GM12878 (cell line): Measurements from ENCODE around the gene CCSER1.

Experiments
- BCLAF1 ChIP-seq: fragments of 450-650 bp; IDR thresholded peaks from 2 replicates; pipeline ENCODE4 v1.6.1; 2017; ENCODE audit warnings: antibody characterized with exemption, mild to moderate bottlenecking, moderate library complexity
- CTCF ChIP-seq, 3 experiments: IDR thresholded peaks in 2 of 3; conservative IDR thresholded peaks in 1 of 3; 2 replicates each; pipeline ENCODE4 v1.5.1; 2011; ENCODE audit warnings: low read depth in 3 of 3, low read length in 3 of 3, mild to moderate bottlenecking in 3 of 3, control low read depth in 2 of 3, moderate library complexity in 2 of 3, inconsistent platforms in 1 of 3, mixed read lengths in 1 of 3; ENCODE audit not compliant: control insufficient read depth in 2 of 3, insufficient read depth in 1 of 3; ENCODE audit errors: extremely low read depth in 1 of 3
- EZH2 ChIP-seq: IDR thresholded peaks from 2 replicates; pipeline ENCODE4 v1.6.1; 2012; ENCODE audit warnings: low read depth, mild to moderate bottlenecking, control low read depth, inconsistent platforms, low read length, borderline replicate concordance; ENCODE audit not compliant: control insufficient read depth
- GABPA ChIP-seq: IDR thresholded peaks from 2 replicates; pipeline ENCODE4 v1.6.1; 2014; ENCODE audit warnings: antibody characterized with exemption, low read depth, mild to moderate bottlenecking, inconsistent platforms
- HDAC6 ChIP-seq: fragments of 200-600 bp; sonication (generic); IDR thresholded peaks from one replicate; pipeline ENCODE4 v1.8.0; 2017; ENCODE audit warnings: antibody characterized with exemption; ENCODE audit not compliant: unreplicated experiment
- SPI1 ChIP-seq: IDR thresholded peaks from 2 replicates; pipeline ENCODE4 v1.6.1; 2011; ENCODE audit warnings: low read depth, mild to moderate bottlenecking, low read length, moderate library complexity, borderline replicate concordance; ENCODE audit not compliant: insufficient read depth
- TF ChIP-seq, protein P1 (sequence below): IDR thresholded peaks from 2 replicates; pipeline ENCODE4 v1.6.1; 2011; ENCODE audit warnings: low read depth, mild to moderate bottlenecking, low read length, moderate library complexity, borderline replicate concordance; ENCODE audit errors: extremely low read depth

DNA sequence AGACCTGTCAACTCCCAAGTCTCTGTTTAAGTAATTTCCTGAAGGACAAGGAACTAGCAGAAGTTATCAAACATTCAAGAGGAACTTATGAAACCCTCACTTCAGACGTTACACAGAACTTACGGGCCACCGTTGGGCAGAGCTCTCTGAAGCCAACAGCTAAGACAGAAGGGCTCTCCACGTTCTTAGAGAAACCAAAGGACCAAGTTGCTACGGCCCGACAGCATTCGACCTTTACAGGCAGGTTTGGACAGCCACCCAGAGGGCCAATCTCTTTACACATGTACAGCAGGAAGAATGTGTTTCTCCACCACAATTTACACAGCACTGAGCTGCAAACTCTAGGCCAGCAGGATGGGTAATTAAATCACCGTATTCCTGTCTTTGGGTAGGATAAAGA, 1471.5 kb downstream of the CCSER1 start:
- TF ChIP-seq EZH2 = no peak
- TF ChIP-seq HDAC6 = no peak
- no peak for TF ChIP-seq CTCF (IDR thresholded peaks at IDR 0.05 in 2 of 3, conservative IDR thresholded peaks at IDR 0.05 in 1 of 3; ENCODE audit: control insufficient read depth in 2 of 3, extremely low read depth in 1 of 3, insufficient read depth in 1 of 3, low read depth in 3 of 3, low read length in 3 of 3)
- TF ChIP-seq, protein P1, sequence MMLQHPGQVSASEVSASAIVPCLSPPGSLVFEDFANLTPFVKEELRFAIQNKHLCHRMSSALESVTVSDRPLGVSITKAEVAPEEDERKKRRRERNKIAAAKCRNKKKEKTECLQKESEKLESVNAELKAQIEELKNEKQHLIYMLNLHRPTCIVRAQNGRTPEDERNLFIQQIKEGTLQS = no peak
- TF ChIP-seq BCLAF1 = no peak
- TF ChIP-seq SPI1 = no peak
- no peak for TF ChIP-seq GABPA
